22Rv1 (cell line): ENCODE results near the gene PLXNA4.

Experiments
- CTCF ChIP-seq: fragments of 450-650 bp; IDR thresholded peaks from 2 replicates; pipeline ENCODE4 v1.5.1; 2017; ENCODE audit warnings: mild to moderate bottlenecking
- ZFX ChIP-seq: fragments of 450-650 bp; IDR thresholded peaks from 2 replicates; pipeline ENCODE4 v1.6.1; 2017; ENCODE audit warnings: antibody characterized with exemption, borderline replicate concordance

DNA sequence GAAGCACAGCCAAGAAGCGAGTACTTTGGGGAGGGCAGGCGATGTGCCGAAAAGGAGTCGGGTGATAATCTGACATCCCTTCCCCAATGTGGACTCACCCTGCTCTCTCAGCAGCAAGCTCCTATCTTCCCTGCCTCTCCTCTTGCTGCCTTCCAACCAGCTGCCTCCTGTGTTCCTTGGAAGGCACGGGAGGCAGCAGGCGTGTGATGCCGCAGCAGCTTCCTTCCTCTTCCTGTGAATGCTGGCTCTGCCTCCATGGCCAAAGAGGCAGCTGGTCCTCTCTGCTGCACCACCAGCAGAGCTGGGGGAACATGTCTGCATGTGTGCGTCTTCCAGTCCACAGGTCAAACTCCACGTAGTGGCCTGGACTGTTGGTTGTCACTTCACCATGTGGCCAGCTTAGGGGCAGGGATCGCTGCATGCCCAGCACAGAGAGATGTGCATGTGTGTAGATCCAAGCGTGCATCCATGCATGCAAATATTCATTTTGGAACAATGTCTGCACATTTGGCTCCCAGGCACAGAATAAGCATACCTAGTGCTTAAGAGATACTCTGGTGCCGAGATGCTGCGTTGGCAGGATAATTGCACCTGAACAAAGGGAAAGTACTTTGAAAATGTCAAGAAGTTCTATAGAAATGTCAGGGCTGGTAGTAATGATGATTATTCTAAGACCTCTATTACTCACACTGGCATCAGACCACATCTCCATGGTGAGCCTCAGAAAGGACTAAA lies 499.8 kb downstream of the PLXNA4 start:
- no peak for TF ChIP-seq CTCF
- no peak for TF ChIP-seq ZFX
